ENCODE data around the gene AMPH. TPM values are rescaled to one million over a fixed set of nuclear protein-coding genes. Genes with fewer than 3 reads are reported as not detected.
A peak's percentile ranks its signal among the peaks of the same experiment; 100 is the strongest.
"Not testable (repeated sequence)": the region's sequence is repeated elsewhere in the genome, so short reads cannot be mapped to it uniquely, and the experiment has no call there.

AMPH gene
- total RNA-seq, 1 experiment from 2014 or later: 1.3 TPM

- peak; percentile 11 for DNase-seq (ENCODE audit: low read depth)
Measured at GRCh38 chr7:38398725-38399321, 232.3 kb downstream of the AMPH start.

DNA sequence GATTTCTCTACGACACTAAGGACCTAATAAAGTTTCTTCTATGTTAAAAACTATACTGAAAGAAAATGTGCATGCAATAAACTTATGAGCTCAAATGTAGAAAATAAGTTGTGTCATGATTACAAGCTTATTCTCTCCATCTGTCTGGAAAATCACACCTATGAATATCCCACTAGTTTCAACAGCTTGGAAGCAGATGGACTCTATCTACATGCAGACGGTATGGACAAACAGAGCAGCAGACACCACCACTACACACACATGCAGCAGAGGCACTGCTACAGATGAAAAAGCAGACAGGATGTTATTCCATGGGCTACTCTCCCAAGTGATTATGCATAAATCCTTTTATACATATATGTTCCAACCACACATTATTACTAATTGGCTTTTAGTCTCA lies 234.3 kb downstream of the AMPH start:
- no peak for DNase-seq (ENCODE audit: low read depth)

- DNase-seq (ENCODE audit: low read depth): not testable (repeated sequence)
Measured at GRCh38 chr7:38395921-38396552, 235.1 kb downstream of the AMPH start.

- no peak for DNase-seq (ENCODE audit: low read depth)
Measured at GRCh38 chr7:38394660-38395059, 236.5 kb downstream of the AMPH start.

DNA sequence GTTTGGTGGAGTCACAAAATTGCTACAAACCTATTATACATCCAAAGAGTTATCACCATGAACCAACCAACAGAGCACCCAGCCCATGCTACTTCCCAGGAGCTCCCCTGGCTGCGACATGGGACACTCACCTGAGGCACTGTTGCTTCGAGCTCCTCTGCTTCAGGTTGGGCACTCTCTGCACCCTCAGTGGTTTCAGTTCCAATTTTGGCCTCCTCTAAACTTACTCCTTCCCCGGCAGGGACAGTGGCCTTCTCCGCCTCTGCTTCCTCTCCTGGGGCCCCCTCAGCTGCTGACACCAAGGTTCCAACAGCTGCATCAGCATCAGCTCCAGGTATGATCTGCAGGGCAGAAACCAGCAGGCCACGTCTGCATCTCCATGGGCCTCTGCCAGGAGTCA lies 237.3 kb downstream of the AMPH start:
- DNase-seq (ENCODE audit: low read depth): no peak

- DNase-seq (ENCODE audit: low read depth): no peak
Measured at GRCh38 chr7:38391751-38392150, 239.4 kb downstream of the AMPH start.

DNA sequence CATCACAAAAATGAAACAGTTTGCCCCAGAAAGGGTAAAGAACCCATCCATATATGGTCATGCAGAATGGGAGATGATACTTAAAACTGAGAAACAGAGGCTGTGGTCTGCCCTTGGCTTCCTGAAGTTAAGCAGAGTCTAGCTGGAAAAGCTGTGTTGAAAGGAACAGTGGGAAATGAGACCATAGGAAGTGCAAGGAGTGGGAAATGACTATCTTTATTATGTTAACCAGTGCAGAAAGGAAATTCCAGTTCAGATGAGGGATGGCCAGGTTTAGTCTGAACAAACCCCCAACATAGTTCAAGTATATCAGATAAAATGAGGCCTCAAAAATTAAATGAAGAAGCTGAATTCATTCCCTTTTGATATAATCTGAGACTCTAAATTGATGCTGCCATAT lies 245.5 kb downstream of the AMPH start:
- no peak for DNase-seq (ENCODE audit: low read depth)

GRCh38 chr7:38383281-38383680 lies 247.9 kb downstream of the AMPH start:
- no peak for DNase-seq (ENCODE audit: low read depth)

DNA sequence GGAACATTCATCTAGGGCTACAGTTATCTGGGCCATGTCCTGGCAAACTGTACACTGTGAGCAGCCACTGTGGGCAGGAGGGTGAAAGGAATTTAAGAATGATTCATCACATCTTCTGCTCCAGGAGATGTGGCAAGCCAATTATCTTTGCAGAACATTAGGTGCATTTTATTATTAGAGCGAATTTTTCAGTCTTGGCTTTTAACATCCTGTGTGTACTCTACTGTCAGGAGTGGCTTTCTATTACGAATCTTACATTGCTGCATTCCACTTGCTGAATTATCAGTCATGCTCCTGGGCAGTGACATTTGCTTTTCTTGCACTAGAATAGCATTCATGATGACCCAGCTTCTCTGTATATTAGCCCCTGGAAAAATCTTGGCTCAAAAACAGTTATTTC lies 248.5 kb downstream of the AMPH start:
- DNase-seq (ENCODE audit: low read depth): peak; percentile 44

DNA sequence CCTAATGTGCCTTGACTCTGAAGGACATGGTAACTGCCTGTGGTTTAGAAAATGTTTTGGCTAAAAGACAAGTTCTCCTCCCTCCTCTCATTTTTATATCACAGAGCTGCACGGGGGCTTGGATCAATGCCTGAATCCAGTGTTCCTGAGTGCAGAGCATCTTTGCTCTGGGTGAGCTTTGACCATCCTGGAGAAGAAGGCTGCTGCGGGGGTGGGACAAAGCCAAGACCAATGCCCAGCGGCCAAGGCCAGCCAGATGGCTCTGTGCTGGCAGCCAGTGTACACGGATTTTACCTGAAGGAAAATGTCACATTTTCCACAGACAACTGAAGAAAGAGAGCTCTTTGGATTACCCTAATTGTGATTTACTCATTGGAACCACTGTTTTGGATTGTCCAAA lies 255.7 kb downstream of the AMPH start:
- DNase-seq (ENCODE audit: low read depth): no peak

DNA sequence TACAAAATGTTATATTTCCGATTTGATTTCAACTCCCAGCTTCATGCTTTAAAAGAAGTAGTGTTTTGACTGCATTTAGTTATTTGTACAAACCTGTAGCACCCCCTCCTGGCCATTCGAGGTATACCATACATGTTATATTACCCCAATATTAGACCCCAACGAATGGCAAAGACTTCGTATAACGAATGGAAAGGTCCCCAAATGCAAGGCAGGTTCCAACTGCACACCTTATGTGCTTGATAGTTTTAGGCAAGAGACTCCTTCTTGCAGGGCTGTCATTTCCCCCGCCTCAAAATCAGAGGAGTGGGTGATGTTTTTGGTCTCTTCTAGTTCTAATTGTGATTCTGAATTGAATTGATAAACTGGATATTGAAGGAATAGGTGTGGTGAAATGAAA lies 256.7 kb downstream of the AMPH start:
- peak; percentile 20 for DNase-seq (ENCODE audit: low read depth)

GRCh38 chr7:38373155-38373554 lies 258.0 kb downstream of the AMPH start:
- DNase-seq (ENCODE audit: low read depth): peak; percentile 12

- DNase-seq (ENCODE audit: low read depth): no peak
Measured at GRCh38 chr7:38372290-38372689, 258.9 kb downstream of the AMPH start.

GRCh38 chr7:38369816-38370493 lies 261.2 kb downstream of the AMPH start:
- peak; percentile 55 for DNase-seq (ENCODE audit: low read depth)

- DNase-seq (ENCODE audit: low read depth): peak; percentile 71
Measured at GRCh38 chr7:38368191-38368605, 263.0 kb downstream of the AMPH start.

- DNase-seq (ENCODE audit: low read depth): peak; percentile 54
Measured at GRCh38 chr7:38367301-38367890, 263.8 kb downstream of the AMPH start.

DNA sequence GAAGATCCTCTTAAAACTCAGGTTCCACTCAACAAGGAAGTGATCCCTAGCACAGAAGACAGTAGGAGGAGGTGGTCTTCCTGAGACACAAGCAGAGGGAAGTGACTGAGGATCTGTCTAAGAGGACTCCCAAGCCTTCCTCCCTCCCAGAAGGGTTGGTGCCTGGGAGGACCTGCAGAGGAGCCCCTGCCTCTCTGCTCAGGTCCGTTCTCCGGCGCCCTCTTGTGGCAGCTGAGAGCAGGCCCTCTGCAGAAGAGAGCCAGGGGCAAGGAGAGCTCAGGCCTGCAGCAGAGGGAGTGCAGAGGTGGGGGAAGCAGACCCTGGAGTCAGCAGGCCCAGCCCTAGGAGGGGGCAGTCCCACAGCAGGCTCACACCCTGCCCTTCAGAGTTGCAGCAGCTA lies 267.8 kb downstream of the AMPH start:
- peak; percentile 34 for DNase-seq (ENCODE audit: low read depth)

- DNase-seq (ENCODE audit: low read depth): not testable (repeated sequence)
Measured at GRCh38 chr7:38362611-38363237, 268.4 kb downstream of the AMPH start.

DNA sequence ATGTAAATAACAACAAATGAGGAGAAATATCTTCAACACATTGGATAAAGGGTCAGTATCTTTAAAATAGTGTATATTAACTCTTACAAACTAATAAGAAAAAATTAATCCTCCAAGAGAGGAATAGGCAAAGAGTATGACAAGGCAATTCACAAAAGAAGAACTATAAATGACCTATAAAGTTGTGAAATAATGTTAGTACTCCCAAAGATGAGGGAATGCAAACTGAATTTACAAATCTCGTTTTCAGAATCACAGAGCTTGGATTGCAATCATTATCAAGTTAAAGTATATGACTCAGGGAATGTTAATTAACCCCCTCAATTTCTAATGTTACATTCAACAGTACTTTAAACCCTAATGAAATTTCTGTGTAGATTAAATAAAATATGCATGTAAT lies 270.4 kb downstream of the AMPH start:
- no peak for DNase-seq (ENCODE audit: low read depth)

- not testable (repeated sequence) for DNase-seq (ENCODE audit: low read depth)
Measured at GRCh38 chr7:38359071-38359601, 272.0 kb downstream of the AMPH start.

DNA sequence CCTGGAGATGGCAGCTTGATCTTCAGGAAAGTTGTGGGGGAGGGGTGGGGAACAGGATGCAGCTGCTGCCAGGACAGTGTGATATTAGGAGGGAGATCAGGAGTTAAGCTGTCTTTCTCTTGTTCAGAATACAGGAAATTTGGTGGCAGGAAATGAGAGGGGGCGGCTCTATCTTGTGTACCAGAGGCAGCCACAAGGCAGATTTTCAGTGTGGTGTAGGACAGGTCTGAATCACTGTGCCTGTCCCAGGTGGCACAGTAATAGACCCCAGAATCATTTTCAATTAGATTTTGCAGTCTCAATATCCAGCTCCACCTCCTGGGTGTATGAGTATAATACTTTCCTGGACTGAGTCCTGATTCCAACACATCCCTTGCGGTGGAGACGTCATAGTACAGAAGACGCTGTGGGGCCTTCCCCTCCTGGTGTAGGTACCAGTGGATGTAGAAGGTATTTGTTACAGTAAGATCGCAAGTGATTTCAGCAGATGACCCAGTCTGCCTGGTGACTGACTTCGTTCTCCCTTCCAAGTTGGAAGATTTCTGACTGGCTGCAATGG lies 272.8 kb downstream of the AMPH start:
- DNase-seq (ENCODE audit: low read depth): not testable (repeated sequence)
